D721Med (cell line): ENCODE results near the gene SCAPER.

ENCODE experiments used
- DNase-seq: peaks from one replicate; pipeline ENCODE4 v3.0.0; 2011; ENCODE audit warnings: low spot score; ENCODE audit not compliant: insufficient read length
- FAIRE-seq: peaks from 2 replicates; lab custom pipeline; 2011; peaks lifted over from hg19 to GRCh38; lab: Jason Lieb, UNC
- TF ChIP-seq, protein P1 (sequence below): IDR thresholded peaks from 2 replicates; pipeline ENCODE4 v1.5.1; 2012; ENCODE audit warnings: mild to moderate bottlenecking, control low read depth; ENCODE audit not compliant: insufficient read depth; ENCODE audit errors: missing control alignments

Gene SCAPER

DNA sequence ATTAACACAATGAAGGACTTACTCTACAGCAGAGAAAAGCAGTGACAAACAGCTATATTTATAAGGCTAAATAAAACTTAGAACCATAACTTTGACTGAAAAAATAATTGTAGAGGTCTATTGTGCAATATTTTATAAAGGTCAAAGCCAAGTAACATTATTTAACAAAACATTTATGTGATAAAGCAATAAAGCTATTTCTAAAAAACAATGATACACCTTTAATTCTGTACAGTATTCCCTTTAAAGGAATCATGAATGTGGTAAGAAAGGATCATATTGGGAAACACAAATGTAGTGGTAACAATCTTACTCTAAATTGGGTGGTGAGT, 332.2 kb downstream of the SCAPER start:
- TF ChIP-seq, protein P1, sequence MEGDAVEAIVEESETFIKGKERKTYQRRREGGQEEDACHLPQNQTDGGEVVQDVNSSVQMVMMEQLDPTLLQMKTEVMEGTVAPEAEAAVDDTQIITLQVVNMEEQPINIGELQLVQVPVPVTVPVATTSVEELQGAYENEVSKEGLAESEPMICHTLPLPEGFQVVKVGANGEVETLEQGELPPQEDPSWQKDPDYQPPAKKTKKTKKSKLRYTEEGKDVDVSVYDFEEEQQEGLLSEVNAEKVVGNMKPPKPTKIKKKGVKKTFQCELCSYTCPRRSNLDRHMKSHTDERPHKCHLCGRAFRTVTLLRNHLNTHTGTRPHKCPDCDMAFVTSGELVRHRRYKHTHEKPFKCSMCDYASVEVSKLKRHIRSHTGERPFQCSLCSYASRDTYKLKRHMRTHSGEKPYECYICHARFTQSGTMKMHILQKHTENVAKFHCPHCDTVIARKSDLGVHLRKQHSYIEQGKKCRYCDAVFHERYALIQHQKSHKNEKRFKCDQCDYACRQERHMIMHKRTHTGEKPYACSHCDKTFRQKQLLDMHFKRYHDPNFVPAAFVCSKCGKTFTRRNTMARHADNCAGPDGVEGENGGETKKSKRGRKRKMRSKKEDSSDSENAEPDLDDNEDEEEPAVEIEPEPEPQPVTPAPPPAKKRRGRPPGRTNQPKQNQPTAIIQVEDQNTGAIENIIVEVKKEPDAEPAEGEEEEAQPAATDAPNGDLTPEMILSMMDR: no peak
- FAIRE-seq: no peak
- no peak for DNase-seq

DNA sequence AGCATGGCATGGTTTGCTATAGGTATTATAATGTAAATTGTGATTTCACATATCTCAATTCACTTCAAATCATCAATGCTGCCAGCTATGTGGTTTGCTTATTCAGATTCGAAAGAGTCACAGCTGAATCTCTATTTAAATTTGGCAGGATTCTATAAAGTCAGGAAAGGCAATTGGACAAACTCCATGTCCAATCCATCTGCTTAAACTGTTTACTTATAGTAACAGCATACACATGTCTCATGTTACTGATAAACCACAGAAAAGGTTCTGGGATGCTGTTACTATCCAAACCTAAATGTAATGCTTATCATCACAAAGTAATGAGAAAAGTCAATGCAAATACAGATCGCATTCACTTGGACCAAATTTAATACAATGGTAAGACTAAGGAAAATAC, 338.9 kb downstream of the SCAPER start:
- no peak for DNase-seq
- FAIRE-seq: no peak
- TF ChIP-seq, protein P1: no peak

DNA sequence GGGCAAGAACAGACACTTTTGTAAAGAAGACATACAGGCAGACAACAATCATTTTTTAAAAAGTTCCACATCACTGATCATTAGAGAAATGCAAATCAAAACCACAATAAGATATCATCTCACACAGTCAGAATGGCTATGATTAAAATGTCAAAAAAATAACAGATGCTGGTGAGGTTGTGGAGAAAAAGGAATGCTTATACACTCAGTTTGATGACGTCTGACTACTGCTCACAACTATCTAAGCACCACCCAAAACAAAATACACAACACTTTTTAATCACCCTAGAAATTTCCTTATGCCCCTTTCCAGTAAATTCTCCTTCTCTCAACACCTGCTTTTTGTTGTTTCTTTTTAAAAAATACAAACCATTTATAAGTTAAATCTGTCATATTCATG, 339.8 kb downstream of the SCAPER start:
- DNase-seq (no peak), FAIRE-seq (no peak)
- TF ChIP-seq, protein P1: no peak

DNA sequence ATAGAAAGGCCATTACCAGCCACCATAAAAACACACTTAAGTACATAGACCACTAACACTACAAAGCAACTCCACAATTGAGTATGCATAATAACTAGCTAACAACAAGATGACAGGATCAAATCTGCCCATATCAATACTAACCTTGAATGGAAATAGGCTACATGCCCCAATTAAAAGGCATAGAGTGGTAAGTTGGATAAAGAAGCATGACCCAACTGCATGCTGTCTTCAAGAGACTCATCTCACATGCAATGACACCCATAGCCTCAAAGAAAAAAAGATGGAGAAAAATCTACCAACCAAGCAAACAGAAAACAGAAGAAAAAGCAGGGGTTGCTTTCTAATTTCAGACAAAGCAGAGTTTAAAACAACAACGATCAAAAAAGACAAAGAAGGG, 349.9 kb downstream of the SCAPER start:
- no peak for DNase-seq
- TF ChIP-seq, protein P1: no peak
- FAIRE-seq: no peak

DNA sequence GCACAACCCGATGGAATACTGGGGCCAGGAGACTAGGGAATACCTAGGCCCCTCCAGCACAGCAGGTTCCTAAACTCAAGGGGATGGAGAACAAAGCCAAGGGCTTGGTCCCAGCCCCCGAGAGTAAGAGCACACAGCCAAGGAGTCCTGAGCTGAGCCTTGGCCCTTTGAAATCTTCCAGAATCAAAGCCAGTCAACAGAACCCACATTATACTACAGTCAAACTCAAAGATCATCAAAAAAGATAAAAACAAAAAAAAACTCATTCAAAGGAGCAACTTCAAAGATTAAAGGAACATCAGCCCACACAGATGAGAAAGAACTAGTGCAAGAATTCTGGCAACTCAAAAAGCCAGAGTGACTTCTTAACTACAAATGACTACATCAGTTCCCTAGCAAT, 351.6 kb downstream of the SCAPER start:
- no peak for FAIRE-seq

DNA sequence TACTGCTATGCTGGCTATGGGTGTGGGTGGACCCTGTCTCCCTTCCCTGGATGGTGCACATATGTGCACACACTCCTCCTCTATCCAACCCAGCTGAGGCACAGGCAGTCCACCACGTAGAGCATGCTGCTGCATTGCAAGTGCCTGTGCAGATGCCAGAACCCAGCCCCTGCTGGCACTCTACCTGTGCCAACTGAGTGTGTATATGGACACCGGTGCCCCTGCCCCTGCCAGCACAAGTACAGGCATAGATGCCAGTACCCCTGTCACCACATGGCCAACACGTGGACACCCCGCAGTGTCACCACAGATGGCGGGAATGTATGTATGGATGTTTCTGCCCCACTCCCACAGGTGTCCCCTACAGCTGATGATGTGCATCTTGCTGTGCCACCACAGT, 352.0 kb downstream of the SCAPER start:
- DNase-seq (no peak), FAIRE-seq (no peak)
- TF ChIP-seq, protein P1: no peak

More for the DNA sequence above, 351.6 kb downstream of the SCAPER start:
- TF ChIP-seq, protein P1: no peak
- no peak for DNase-seq

DNA sequence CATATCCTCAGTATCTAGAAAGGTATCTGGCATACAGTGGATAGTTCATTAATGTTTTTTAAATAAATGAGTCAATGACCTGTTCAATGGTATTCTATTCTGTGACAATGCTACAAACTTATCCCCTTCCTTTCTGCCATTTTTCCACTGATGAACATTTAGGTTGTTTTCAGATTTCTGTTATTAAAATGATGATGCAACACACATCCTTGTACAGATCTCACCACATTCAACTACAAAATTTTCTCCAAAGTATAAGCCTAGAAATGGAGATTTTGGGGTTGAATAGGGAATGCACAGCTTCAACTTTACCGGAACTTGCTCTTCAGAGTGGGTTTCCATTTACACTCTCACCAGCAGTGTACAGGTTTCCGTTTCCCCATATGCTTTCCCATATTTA, 358.3 kb downstream of the SCAPER start:
- TF ChIP-seq, protein P1: no peak
- no peak for DNase-seq
- no peak for FAIRE-seq
